ENCODE data around the gene FSTL4.

Gene FSTL4

GRCh38 chr5:133202066-133202665 lies 410.2 kb downstream of the FSTL4 start:
- DNase-seq (ENCODE audit: low spot score): no peak
- in situ Hi-C loops (cut with MboI; ENCODE audit: low sequenced_read_pairs, unreplicated experiment): no loop called here
- no peak for TF ChIP-seq CTCF (IDR thresholded peaks at IDR 0.05; ENCODE audit: borderline replicate concordance, control extremely low read depth, extremely low read depth, insufficient read depth, missing control alignments)

DNA sequence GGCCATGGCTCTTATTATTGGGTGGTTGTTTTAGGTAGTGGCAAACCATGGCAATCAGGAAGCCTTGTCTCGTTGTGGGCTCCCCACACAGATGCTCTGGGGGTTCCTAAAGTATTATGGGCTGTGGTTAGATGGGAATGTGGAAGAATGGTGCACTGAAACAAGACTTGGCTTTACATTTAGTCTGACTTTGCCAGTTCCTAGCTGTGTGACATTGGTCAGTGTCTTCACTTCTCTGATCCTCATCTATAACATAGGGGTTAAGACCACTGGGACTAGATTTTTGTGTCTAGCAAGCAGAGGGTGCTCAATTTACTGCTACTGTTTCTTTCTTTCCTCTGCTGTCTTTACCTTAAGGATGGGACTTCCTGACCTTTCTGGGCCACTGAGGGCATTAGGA lies 411.0 kb downstream of the FSTL4 start:
- no peak for DNase-seq (ENCODE audit: low spot score)
- TF ChIP-seq CTCF (IDR thresholded peaks at IDR 0.05; ENCODE audit: borderline replicate concordance, control extremely low read depth, extremely low read depth, insufficient read depth, missing control alignments): no peak
- in situ Hi-C loops (cut with MboI; ENCODE audit: low sequenced_read_pairs, unreplicated experiment): no loop called here

DNA sequence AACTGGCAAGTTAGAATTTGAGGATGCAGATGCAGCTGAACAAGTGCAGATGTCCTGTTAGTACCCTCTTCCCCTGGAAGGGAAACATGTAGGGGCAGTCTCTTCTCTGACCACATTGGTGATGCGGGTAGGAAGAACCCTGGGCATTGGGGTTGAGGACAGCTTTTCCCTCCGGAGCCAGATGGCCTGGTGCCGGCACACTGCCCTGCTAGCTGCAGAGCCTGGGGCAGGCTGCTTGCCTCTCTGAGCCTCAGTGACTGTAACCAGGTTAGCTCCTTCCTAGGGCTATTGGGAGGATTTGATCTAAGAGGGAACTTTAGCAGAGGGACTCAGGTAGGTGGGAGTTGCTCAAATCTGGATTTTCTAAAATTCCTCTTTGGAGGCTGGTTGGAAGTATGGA lies 412.1 kb downstream of the FSTL4 start:
- no peak for TF ChIP-seq CTCF (IDR thresholded peaks at IDR 0.05; ENCODE audit: borderline replicate concordance, control extremely low read depth, extremely low read depth, insufficient read depth, missing control alignments)
- in situ Hi-C loops (cut with MboI; ENCODE audit: low sequenced_read_pairs, unreplicated experiment): no loop called here
- peak; percentile 9 for DNase-seq (ENCODE audit: low spot score)

DNA sequence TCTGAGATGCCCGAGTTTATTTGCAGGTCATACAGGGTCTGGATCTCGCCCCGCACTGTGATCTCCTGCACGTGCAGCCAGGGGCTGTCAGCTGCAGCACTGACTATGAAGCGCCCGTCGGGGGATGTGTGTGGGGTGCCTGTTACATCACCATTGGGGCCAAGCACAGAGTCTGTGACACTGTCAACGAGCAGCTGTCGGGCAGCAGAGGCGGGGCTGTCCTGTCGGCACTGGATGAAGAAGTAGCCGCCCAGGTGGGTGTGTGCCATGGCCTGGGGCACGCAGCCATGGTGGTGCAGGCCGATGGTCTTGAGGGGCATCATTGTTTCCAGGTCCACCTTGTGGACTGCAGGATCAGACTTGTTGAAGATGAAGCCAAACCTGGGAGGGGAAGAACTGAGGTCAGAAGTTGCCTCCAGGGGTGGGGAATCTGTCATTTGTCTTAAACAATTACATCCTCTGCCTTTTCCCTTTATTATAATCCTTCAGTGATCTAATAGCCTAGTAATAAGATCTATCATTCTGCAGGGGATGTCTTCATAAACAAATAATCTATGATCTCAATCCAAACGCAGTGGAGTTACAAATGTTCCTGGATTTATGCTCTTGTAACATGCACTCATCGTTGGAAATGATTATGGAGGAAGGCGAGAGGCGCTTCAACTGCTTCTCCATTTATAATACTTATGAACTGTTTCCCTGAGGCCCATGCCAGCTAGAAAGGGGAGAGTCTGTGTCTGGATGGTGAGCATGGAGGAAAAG lies 412.7 kb downstream of the FSTL4 start:
- in situ Hi-C loops (cut with MboI; ENCODE audit: low sequenced_read_pairs, unreplicated experiment): no loop called here
- no peak for TF ChIP-seq CTCF (IDR thresholded peaks at IDR 0.05; ENCODE audit: borderline replicate concordance, control extremely low read depth, extremely low read depth, insufficient read depth, missing control alignments)
- DNase-seq (ENCODE audit: low spot score): peak; percentile 5

GRCh38 chr5:133198511-133198910 lies 413.8 kb downstream of the FSTL4 start:
- no peak for TF ChIP-seq CTCF (IDR thresholded peaks at IDR 0.05; ENCODE audit: borderline replicate concordance, control extremely low read depth, extremely low read depth, insufficient read depth, missing control alignments)
- in situ Hi-C loops (cut with MboI; ENCODE audit: low sequenced_read_pairs, unreplicated experiment): no loop called here
- DNase-seq (ENCODE audit: low spot score): no peak

DNA sequence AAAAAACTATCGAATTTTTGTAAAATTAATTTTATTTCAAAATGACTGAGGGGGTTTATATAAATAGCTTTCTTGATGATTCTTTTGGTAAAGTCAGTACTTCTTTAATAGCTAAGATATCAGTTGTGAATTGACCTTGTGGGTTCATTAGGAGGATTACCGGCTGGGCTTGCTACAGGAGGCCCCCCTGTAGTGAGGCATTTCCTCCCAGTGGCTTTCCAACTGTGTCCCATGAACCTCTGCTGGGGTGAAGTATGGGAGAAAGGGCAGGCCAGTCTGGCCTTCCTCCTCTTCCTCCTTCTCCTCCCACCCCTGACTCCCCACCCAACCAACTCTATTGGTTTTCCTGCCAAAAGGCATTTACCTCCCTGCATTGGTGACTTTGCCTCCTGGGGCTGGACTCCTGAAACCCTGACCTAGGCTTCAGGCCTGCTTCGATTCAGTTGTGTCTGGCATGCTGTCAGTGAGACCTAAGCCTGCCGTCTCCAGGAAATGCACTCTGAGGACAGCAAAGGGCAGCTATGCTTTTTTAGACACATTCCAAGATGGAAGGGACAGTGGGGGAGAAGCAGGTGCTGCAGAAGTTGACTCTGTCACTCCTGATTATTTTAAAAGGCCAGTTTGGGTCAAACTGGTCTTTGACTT lies 415.8 kb downstream of the FSTL4 start:
- TF ChIP-seq CTCF (IDR thresholded peaks at IDR 0.05; ENCODE audit: borderline replicate concordance, control extremely low read depth, extremely low read depth, insufficient read depth, missing control alignments): no peak
- in situ Hi-C loops (cut with MboI; ENCODE audit: low sequenced_read_pairs, unreplicated experiment): no loop called here
- DNase-seq (ENCODE audit: low spot score): peak; percentile 6

All from GM13976 (cell line).